ENCODE data around the gene HCN4. TPM values are rescaled to one million over a fixed set of nuclear protein-coding genes. Genes with fewer than 3 reads are reported as not detected.

The HCN4 gene
- total RNA-seq, 2 donors from 2014 or later = 0.82 to 3.1 TPM

- H3K27ac ChIP-seq (ENCODE audit: low read depth, low read length) = no peak overlapping the region
- peaks cover 11% of the 10 kb centered on the region for H3K9me3 Mint-ChIP-seq
- no peaks in the 10 kb centered on the region for H3K36me3 Mint-ChIP-seq (ENCODE audit: low read depth)
- H3K4me3 Mint-ChIP-seq = no peak overlapping the region
- DNase-seq = no peak
- WGBS, 2 experiments (ENCODE audit: insufficient coverage in 1 of 2, insufficient read length in 1 of 2) = 93 to 100% methylated on average over 2 to 5 of the region's 5 CpGs
- peaks cover 6% of the 10 kb centered on the region for H3K4me1 ChIP-seq (ENCODE audit: control insufficient read depth, insufficient read depth, low read length)
- H3K4me1 Mint-ChIP-seq = peaks cover 29% of the 10 kb centered on the region
- H3K27me3 ChIP-seq (ENCODE audit: control insufficient read depth, insufficient read depth, low read length, poor library complexity, severe bottlenecking) = no peaks in the 10 kb centered on the region
- H3K9me3 ChIP-seq (ENCODE audit: control insufficient read depth, low read length) = no peaks in the 10 kb centered on the region
- H3K27ac Mint-ChIP-seq = no peak overlapping the region
- no peak for TF ChIP-seq CTCF (conservative IDR thresholded peaks at IDR 0.05)
- no peaks in the 10 kb centered on the region for H3K27me3 Mint-ChIP-seq (ENCODE audit: insufficient read depth)
- no peak overlapping the region for H3K9ac ChIP-seq (ENCODE audit: extremely low read depth, low read length, poor library complexity, severe bottlenecking)
- H3K4me3 ChIP-seq (ENCODE audit: low read length) = no peak overlapping the region
- no peaks in the 10 kb centered on the region for H3K36me3 ChIP-seq (ENCODE audit: control insufficient read depth, insufficient read depth, low read length)
Measured at GRCh38 chr15:73386238-73386637, 17.5 kb upstream of the HCN4 start.

- Mint-ChIP-seq H3K4me3 (no peak overlapping the region), H3K9me3 (peaks cover 14% of the 10 kb centered on the region), H3K4me1 (peaks cover 29% of the 10 kb centered on the region), H3K27me3 (ENCODE audit: insufficient read depth) (no peaks in the 10 kb centered on the region), H3K27ac (no peak overlapping the region), H3K36me3 (ENCODE audit: low read depth) (no peaks in the 10 kb centered on the region)
- H3K4me1 ChIP-seq (ENCODE audit: control insufficient read depth, insufficient read depth, low read length) = peaks cover 6% of the 10 kb centered on the region
- no peak for DNase-seq
- no peak overlapping the region for H3K4me3 ChIP-seq (ENCODE audit: low read length)
- 89 to 95% methylated on average over 9 of the region's 9 CpGs for WGBS, 2 experiments (ENCODE audit: insufficient coverage in 1 of 2, insufficient read length in 1 of 2)
- no peak for TF ChIP-seq CTCF (conservative IDR thresholded peaks at IDR 0.05)
- peaks cover 9% of the 10 kb centered on the region for H3K9me3 ChIP-seq (ENCODE audit: control insufficient read depth, low read length)
- no peaks in the 10 kb centered on the region for H3K36me3 ChIP-seq (ENCODE audit: control insufficient read depth, insufficient read depth, low read length)
- H3K9ac ChIP-seq (ENCODE audit: extremely low read depth, low read length, poor library complexity, severe bottlenecking) = no peak overlapping the region
- no peaks in the 10 kb centered on the region for H3K27me3 ChIP-seq (ENCODE audit: control insufficient read depth, insufficient read depth, low read length, poor library complexity, severe bottlenecking)
- H3K27ac ChIP-seq (ENCODE audit: low read depth, low read length) = no peak overlapping the region
Measured at GRCh38 chr15:73385205-73385604, 16.4 kb upstream of the HCN4 start.

GRCh38 chr15:73383310-73384189 is 14.8 kb upstream of the HCN4 start:
- 91% methylated on average over 3 to 8 of the region's 9 CpGs for WGBS, 2 experiments (ENCODE audit: insufficient coverage in 1 of 2, insufficient read length in 1 of 2)
- TF ChIP-seq CTCF (conservative IDR thresholded peaks at IDR 0.05) = no peak
- Mint-ChIP-seq H3K27ac (no peak overlapping the region), H3K27me3 (ENCODE audit: insufficient read depth) (no peaks in the 10 kb centered on the region), H3K36me3 (ENCODE audit: low read depth) (no peaks in the 10 kb centered on the region), H3K9me3 (peaks cover 14% of the 10 kb centered on the region), H3K4me1 (peaks cover 18% of the 10 kb centered on the region), H3K4me3 (no peak overlapping the region)
- H3K27me3 ChIP-seq (ENCODE audit: control insufficient read depth, insufficient read depth, low read length, poor library complexity, severe bottlenecking) = no peaks in the 10 kb centered on the region
- no peak overlapping the region for H3K9ac ChIP-seq (ENCODE audit: extremely low read depth, low read length, poor library complexity, severe bottlenecking)
- no peak overlapping the region for H3K27ac ChIP-seq (ENCODE audit: low read depth, low read length)
- no peaks in the 10 kb centered on the region for H3K4me1 ChIP-seq (ENCODE audit: control insufficient read depth, insufficient read depth, low read length)
- no peak for DNase-seq
- peaks cover 9% of the 10 kb centered on the region for H3K9me3 ChIP-seq (ENCODE audit: control insufficient read depth, low read length)
- H3K4me3 ChIP-seq (ENCODE audit: low read length) = no peak overlapping the region
- no peaks in the 10 kb centered on the region for H3K36me3 ChIP-seq (ENCODE audit: control insufficient read depth, insufficient read depth, low read length)
